Endodermal cell (in vitro differentiated cells): ENCODE results near the gene SPRTN. TPM values are rescaled to one million over a fixed set of nuclear protein-coding genes. Genes with fewer than 3 reads are reported as not detected.

Experiments
- DNase-seq: peaks from one replicate; pipeline ENCODE4 v3.0.0-alpha.2; 2017
- H3K27ac ChIP-seq: 2 replicates; pipeline ENCODE4 v1.5.1; 2013; ENCODE audit warnings: mild to moderate bottlenecking, low read depth, low read length, moderate library complexity
- H3K27me3 ChIP-seq: 2 replicates; pipeline ENCODE4 v1.6.1; 2013; ENCODE audit warnings: mild to moderate bottlenecking, low read length, moderate library complexity; ENCODE audit not compliant: insufficient read depth, control insufficient read depth, poor library complexity, severe bottlenecking
- H3K36me3 ChIP-seq: 2 replicates; pipeline ENCODE4 v1.7.0; 2013; ENCODE audit warnings: mild to moderate bottlenecking, low read length, moderate library complexity; ENCODE audit not compliant: control insufficient read depth, insufficient read depth
- H3K4me1 ChIP-seq: one replicate; pipeline ENCODE4 v1.7.0; 2013; ENCODE audit warnings: low read length; ENCODE audit not compliant: control insufficient read depth, insufficient read depth
- H3K4me3 ChIP-seq: 2 replicates; pipeline ENCODE4 v1.5.1; 2013; ENCODE audit warnings: mild to moderate bottlenecking, low read length, moderate library complexity
- H3K9ac ChIP-seq: 2 replicates; pipeline ENCODE4 v1.6.1; 2013; ENCODE audit warnings: mild to moderate bottlenecking, low read length, moderate library complexity; ENCODE audit not compliant: poor library complexity, severe bottlenecking; ENCODE audit errors: extremely low read depth
- H3K9me3 ChIP-seq: 2 replicates; pipeline ENCODE4 v1.6.1; 2013; ENCODE audit warnings: mild to moderate bottlenecking, low read length, moderate library complexity; ENCODE audit not compliant: control insufficient read depth
- H3K27ac Mint-ChIP-seq: 2 replicates; pipeline ENCODE4 v1.8.0; 2020; ENCODE audit warnings: mixed read lengths
- H3K27me3 Mint-ChIP-seq: 2 replicates; pipeline ENCODE4 v1.8.0; 2021; ENCODE audit warnings: mild to moderate bottlenecking, mixed read lengths; ENCODE audit not compliant: insufficient read depth
- H3K36me3 Mint-ChIP-seq: 2 replicates; pipeline ENCODE4 v1.8.0; 2020; ENCODE audit warnings: low read depth, mixed read lengths
- H3K4me1 Mint-ChIP-seq: 2 replicates; pipeline ENCODE4 v1.8.0; 2020; ENCODE audit warnings: mixed read lengths
- H3K4me3 Mint-ChIP-seq: 2 replicates; pipeline ENCODE4 v1.8.0; 2020; ENCODE audit warnings: mild to moderate bottlenecking, moderate library complexity, mixed read lengths
- H3K9me3 Mint-ChIP-seq: 2 replicates; pipeline ENCODE4 v1.8.0; 2020; ENCODE audit warnings: mild to moderate bottlenecking, mixed read lengths
- CTCF ChIP-seq: fragments of 200-600 bp; sonication (generic); conservative IDR thresholded peaks from 2 replicates; pipeline ENCODE4 v1.5.0; 2021; ENCODE audit warnings: antibody characterized with exemption, mild to moderate bottlenecking
- WGBS, 2 experiments: methylation state at CpG; one replicate each; pipeline versions ENCODE4 v1.1.5 to v1.1.7; 2013; ENCODE audit warnings: missing lambda C conversion rate in 2 of 2, mixed read lengths in 1 of 2; ENCODE audit not compliant: insufficient coverage in 1 of 2, insufficient read length in 1 of 2; 5-methylcytosine and 5-hydroxymethylcytosine counted together
- total RNA-seq, 2 donors: library from RNA; stranded (reverse); fragmentation: NEBNext Ultra II Directional in 1 of 2; extraction: Animal tissue kit (Norgen Biotek cat#: 25700) in 1 of 2; gene quantifications; 2 replicates in 1 of 2; 3 replicates in 1 of 2; pipeline ENCODE4 v1.2.1, GENCODE V29; 2021

The SPRTN gene
- total RNA-seq, 2 donors from 2014 or later: 12.4 to 20.4 TPM

GRCh38 chr1:231385416-231385748 lies 47.3 kb downstream of the SPRTN start:
- no peaks in the 10 kb centered on the region for H3K36me3 ChIP-seq
- 91 to 95% methylated on average over 2 of the region's 2 CpGs for WGBS, 2 experiments

GRCh38 chr1:231386466-231386865 lies 48.4 kb downstream of the SPRTN start:
- Histone ChIP-seq H3K9me3 (no peaks in the 10 kb centered on the region), H3K27me3 (no peaks in the 10 kb centered on the region)
- H3K4me3 Mint-ChIP-seq: no peak overlapping the region

More at GRCh38 chr1:231385416-231385748, 47.3 kb downstream of the SPRTN start:
- DNase-seq: no peak
- no peak overlapping the region for H3K27ac ChIP-seq
- Mint-ChIP-seq H3K27ac (no peak overlapping the region), H3K9me3 (no peaks in the 10 kb centered on the region), H3K4me1 (peaks cover 9% of the 10 kb centered on the region), H3K27me3 (no peaks in the 10 kb centered on the region), H3K36me3 (no peaks in the 10 kb centered on the region), H3K4me3 (no peak overlapping the region)
- H3K4me3 ChIP-seq: no peak overlapping the region
- no peaks in the 10 kb centered on the region for H3K27me3 ChIP-seq
- no peaks in the 10 kb centered on the region for H3K9me3 ChIP-seq
- no peaks in the 10 kb centered on the region for H3K4me1 ChIP-seq
- H3K9ac ChIP-seq: no peak overlapping the region
- TF ChIP-seq CTCF: no peak

GRCh38 chr1:231387770-231388669 lies 49.9 kb downstream of the SPRTN start:
- no peaks in the 10 kb centered on the region for H3K27me3 ChIP-seq
- 98% methylated on average over 5 of the region's 5 CpGs; no CpG with 5 or more reads in 1 of the 2 experiments for WGBS, 2 experiments
- no peaks in the 10 kb centered on the region for H3K36me3 Mint-ChIP-seq
- no peak overlapping the region for H3K9ac ChIP-seq
- H3K9me3 Mint-ChIP-seq: no peaks in the 10 kb centered on the region
- no peak overlapping the region for H3K4me3 ChIP-seq
- no peaks in the 10 kb centered on the region for H3K9me3 ChIP-seq
- H3K27me3 Mint-ChIP-seq: no peaks in the 10 kb centered on the region
- H3K4me1 Mint-ChIP-seq: peaks cover 16% of the 10 kb centered on the region
- no peak overlapping the region for H3K27ac Mint-ChIP-seq
- TF ChIP-seq CTCF: no peak
- H3K36me3 ChIP-seq: no peaks in the 10 kb centered on the region
- H3K27ac ChIP-seq: no peak overlapping the region
- no peak for DNase-seq
- no peak overlapping the region for H3K4me3 Mint-ChIP-seq
- peaks cover under 1% of the 10 kb centered on the region for H3K4me1 ChIP-seq

More at GRCh38 chr1:231386466-231386865, 48.4 kb downstream of the SPRTN start:
- no peaks in the 10 kb centered on the region for H3K9me3 Mint-ChIP-seq
- peaks cover 9% of the 10 kb centered on the region for H3K4me1 Mint-ChIP-seq
- no peaks in the 10 kb centered on the region for H3K36me3 Mint-ChIP-seq
- H3K9ac ChIP-seq: no peak overlapping the region
- H3K27me3 Mint-ChIP-seq: no peaks in the 10 kb centered on the region
- H3K27ac ChIP-seq: no peak overlapping the region
- no peak overlapping the region for H3K27ac Mint-ChIP-seq
- no peaks in the 10 kb centered on the region for H3K4me1 ChIP-seq
- H3K36me3 ChIP-seq: no peaks in the 10 kb centered on the region
- no peak for DNase-seq
- H3K4me3 ChIP-seq: no peak overlapping the region
- TF ChIP-seq CTCF: no peak
